HG02571 (cell line): Measurements from ENCODE around the gene RIPK4.
"Not testable (repeated sequence)": the region's sequence is repeated elsewhere in the genome, so short reads cannot be mapped to it uniquely, and the experiment has no call there.

Experiments
- ATAC-seq: cut with Tn5 transposase; IDR thresholded peaks from one replicate; pipeline ENCODE4 v1.9.1; 2021; ENCODE audit warnings: mild to moderate bottlenecking, moderate library complexity; ENCODE audit not compliant: unreplicated experiment

The RIPK4 gene

DNA sequence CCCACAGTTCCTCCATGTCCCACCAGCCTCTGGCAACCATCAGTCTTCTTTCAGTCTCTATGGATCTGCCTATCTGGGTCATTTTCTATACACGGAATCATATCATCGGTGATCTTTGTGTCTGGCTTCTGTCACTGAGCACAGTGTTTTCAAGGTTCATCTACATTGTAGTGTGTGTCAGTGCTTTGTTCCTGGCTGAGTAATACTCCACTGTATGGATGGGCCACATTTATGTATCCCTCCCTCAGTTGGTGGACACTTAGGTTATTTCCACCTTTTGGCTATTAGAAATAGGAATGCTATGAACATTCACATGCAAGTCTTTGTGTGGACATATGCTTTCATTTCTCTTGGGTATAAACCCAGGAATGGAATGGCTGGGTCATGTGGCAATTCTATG lies 46.6 kb downstream of the RIPK4 start:
- no peak for ATAC-seq

DNA sequence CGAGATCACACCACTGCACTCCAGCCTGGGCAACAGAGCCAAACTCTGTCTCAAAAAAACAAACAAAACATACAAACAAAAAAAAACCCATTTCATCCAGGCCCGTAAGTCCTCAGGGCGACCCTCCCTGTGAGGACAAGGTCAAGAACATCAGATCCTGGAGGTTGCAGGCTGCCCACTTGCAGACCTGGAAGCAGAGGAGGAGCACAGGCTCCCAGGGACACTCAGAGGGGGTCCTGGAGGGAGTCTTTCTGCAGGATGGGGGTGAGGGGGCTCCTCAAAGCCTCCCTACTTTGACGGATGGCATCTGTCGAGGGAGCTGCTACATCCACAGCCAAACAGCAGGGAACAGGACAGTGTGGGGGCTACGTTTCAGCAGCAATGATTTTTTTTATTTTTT lies 47.2 kb downstream of the RIPK4 start:
- ATAC-seq, result no peak

DNA sequence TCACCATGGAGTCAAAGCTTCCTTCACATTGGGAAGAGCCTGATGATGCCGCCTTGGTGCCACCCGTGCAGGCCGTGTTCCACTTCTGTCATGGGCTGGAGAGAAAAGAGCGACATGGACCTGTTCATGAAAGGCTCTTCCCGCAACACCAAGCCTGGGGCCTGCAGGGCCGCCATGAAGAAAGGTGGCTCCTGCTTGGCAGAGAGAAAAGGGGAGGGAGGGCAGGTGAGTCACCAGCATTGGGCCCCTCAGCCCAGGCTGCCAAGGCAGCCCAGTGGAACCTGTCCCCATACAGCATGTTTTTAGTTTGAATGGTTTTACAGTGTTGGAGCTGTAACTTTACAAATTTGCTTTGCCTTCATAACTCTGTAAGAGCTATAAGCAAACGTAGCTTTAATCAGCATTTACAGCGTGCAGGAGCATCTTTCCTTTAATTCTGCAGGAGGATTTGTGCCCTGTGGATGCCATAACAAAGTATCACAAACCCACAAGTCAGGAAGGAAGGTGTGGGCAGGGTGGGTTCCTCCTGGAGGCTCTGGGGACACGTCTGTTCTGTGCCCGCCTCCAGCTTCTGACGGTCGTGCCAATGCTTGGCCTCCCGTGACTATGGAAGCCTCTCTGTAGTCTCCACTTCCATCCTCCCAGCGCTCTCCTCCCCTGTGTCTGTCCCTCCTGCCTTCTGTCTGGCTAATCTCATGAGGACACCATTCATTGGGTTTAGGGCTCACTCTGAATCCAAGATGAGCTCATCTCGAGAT lies 49.1 kb downstream of the RIPK4 start:
- ATAC-seq, result no peak

DNA sequence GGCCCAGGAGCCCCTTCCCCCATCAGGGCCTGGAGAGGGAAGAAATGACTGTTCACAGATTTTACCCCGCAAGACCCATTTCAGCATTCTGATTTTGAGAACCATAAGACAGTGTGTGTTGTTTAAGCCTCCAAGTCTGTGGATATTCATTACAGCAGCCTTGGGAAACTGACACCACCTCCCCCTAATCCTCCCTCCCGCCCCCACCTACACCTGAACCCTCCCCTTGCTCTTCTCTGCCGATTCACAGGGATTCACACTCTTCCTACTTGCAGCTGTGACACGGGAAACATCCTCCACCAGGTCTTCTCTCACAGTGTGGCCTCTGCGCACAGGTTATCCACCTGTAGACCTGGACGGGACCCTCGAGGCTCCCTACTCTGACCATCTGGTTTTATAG lies 50.1 kb downstream of the RIPK4 start:
- no peak for ATAC-seq

DNA sequence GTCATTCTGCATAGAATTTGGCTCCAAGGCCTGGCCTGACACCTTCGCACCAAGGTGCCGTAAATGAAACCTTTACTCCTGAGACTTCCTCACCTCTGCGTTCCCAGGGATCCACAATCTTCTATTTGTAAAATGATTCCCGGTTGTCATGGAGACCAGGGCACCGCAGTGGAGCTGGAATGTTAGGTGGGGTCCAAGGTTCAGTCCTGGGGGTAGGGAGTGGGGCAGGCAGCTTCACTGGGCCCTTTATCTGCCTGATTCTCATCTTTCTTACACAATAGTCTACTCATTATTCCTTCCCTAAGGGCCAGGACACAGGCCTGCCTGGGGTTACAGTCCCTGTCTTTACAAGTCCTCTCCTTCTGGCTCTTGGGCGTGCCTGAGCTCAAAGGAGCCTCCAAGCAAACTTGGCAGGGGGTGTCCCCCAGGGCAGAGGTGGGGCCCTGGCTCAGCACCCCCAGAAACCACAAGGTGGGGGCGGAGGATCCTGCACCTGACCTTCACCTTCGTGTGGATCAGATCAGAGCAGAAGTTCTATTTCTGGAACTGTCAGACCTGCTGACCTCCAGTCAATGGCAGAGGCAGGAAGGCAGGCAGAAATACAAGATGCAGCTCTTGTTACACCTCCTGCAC lies 51.1 kb downstream of the RIPK4 start:
- ATAC-seq, result no peak

DNA sequence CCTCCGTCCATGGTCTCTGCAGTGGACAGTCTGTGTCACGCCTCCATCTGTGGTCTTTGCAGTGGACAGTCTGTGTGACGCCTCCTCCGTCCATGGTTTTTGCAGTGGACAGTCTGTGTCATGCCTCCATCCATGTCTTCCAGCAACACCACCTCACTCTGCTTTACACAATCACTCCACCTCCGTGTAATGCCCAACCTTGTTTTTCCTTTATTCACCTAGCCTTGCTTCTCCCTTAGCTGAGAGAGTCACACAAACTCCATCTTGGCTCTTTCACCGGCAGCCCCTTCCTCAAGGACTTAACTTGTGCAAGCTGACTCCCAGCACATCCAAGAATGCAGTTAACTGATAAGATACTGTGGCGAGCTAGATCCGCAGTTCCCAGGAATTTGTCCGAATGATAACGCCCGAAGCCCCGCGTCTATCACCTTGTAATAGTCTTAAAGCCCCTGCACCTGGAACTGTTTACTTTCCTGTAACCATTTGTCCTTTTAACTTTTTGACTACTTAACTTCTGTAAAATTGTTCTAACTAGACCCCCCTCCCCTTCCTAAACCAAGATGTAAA lies 52.5 kb downstream of the RIPK4 start:
- not testable (repeated sequence) for ATAC-seq

DNA sequence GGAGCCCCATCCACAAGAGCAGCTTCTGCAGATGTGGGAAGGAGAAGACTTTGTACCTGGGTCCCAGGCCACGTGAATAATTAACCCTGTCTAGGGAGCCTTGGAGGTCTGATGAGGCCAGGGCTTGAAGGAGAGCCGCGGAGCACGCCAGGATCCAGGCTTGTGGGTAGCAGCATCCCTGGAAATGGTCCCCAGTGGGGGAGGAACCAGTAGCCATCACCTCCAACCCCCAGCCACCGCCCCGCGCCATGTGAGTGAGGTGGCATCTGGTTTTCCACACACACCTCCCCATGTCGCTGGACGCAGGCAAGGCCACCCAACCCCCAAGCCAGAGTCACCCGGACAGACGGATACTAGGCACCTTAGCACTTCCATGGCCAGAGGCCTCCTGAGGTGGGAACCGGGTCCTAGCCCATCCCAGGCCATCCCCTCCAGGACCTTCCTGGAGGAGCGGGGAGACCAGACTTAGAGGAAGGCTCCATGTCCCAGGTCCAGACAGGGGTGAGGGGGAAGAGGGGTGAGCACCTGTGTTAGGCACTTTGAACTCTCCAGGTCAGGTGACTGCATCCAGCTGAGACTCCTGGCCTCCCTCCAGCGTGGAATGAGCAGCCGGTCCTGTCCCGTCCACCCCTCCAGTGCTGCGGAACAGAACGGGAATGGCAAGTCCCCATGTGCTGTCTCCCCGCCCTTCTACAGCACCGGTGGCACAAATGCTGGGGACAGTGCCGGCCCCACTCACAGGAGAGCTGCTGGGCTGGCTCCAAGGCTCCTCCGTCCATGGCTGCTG lies 53.2 kb downstream of the RIPK4 start:
- no peak for ATAC-seq

DNA sequence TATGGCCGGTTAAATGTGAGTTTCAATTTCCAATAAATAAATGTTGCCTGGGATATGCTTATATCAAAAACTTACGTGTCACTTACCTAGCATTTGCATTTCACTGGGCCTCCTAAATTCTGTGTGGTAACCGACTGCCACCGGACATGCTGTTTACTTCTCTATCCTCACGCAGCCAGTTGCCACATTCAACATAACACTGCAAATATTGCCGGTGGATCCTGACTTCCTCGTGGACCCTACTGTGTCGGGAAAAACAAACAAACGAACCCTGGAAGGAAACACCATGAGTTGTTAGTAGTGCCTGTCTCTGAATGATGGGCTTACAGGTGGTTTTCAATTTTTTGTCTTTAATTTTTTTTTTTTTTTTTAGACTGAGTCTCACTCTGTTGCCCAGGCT lies 54.1 kb downstream of the RIPK4 start:
- no peak for ATAC-seq

DNA sequence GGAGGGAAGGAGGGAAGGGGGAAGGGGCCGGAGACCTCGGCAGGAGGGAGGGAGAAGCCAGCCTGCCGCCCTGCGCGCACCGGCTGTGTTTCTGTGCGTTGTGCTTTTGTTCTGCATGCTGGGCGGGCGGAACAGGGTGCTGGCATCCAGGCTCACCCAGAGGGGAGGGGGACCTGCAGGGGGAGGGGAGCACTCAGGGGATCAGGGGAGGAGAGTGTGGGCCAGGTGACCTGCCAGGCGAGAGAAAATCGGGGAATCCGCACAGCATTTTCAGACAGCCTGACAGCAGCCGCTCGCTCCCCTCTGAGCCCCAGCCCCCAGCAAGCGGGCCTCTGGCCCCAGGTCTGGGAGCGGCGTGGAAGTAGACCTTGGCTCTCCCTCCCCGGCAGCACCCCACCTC lies 54.7 kb downstream of the RIPK4 start:
- no peak for ATAC-seq

DNA sequence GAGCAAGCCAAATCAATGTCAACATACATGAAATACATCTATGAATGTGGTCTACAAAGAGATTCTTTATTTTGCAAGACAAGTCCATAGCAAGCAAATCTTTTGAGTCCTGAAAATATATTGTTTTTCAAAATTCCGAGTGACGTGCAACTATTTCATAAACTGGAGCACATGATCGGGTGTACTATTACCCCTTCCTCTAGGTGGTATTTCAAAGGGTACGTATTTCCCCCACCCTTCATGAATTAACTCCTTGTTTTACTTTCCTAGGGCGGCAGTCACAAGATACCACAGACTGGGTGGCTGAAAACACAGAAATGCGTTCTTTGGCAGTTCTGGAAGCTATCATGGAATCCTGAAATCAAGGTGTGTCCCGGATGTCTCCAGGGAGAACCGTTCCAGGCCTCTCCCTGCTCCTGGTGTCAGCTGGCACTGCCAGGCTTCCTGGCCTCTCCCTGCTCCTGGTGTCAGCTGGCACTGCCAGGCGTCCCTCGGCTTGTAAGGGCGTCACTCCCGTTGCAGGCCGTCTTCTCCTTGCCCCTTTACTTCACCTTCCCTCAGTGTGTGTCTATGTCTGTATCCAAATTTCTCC lies 55.3 kb downstream of the RIPK4 start:
- no peak for ATAC-seq

DNA sequence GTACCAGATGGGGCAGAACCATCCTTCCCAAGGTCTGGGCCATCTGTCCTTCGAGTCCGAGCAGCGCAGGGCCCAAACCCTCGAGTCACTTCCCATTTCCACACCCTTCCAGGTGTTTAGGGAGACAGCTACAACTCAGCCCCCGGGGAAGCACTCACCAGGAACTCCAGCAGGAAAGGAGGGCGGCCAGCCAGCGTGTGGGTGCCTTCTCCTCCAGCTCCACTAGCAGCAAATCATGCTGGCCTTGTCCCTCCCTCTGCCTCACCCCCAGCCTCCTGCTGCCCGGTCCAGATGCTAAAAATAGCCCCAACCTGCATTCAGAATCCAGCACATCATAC lies 56.1 kb downstream of the RIPK4 start:
- ATAC-seq, result no peak

DNA sequence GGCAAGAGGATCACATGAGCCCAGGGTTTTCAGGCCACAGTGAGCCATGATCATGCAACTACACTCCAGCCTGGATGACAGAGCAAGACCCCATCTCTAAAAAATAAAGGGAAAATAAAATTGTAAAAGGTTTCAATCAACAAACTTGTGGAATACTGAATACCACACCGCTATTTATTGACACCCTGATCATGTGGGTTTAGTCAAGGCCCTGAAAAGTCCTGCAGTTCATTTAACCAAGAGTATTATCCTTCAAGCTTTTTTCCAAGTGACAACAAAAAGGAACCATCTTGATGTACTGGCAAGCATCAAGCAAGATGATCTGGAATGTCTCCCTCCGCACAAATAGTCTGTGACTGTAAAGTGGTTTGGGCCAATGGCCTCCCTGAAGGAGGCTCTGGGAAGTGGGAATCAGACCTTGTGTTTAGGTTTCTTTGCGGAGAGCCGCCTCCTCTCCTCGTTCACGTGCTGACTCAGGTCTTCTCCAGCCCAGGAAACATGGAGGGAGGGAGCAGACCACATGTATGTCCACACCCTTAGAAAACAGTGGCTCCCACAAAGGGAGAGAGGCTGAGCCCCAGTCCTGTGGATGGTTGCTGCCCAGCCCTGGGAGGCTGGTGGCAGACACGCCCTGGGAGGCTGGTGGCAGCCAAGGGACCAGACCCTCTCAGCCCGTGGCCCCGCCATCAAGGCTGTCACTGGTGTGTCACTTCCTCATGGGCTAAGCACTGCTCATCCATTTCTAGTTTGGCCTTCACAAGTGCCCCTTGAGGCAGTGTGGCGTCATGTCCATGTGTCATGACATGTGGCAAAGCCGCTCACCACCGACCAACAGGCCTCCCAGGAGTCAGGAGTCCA lies 56.7 kb downstream of the RIPK4 start:
- ATAC-seq, result no peak

DNA sequence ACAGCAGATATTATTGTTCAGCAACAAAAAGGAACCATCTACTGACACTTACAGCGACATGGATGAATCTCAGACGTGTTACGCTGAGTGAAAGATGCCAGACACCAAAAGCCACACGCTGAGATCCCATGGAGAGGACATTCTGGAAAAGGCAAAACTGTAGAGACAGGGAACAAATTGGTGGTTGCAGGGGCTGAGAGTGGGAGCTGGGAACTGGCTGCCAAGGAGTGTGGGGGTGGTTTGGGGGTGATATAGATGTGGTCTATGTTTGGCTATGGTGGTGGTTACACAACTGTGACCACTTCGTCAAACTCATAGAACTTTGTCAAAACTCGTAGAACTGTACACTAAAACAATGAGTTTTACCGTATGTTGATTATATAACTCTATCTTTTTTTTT lies 57.7 kb downstream of the RIPK4 start:
- ATAC-seq, result no peak

DNA sequence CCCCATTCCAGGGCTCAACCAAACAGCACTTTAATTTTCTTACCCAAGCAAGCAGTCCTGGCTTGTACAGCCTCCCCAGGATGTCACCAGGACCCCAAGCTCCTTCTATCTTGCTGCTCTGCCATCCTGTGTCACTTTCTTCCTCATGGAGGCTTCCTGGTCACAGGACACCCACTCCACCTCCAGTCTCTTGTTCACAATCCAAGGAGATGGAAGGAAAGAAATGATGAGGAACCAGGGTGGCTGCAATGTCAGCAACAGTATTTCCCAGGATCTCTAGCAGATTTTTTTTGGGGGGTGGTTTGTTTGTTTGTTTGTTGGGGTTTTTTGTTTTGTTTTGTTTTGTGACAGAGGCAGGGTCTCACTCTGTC lies 58.9 kb downstream of the RIPK4 start:
- ATAC-seq, result no peak

DNA sequence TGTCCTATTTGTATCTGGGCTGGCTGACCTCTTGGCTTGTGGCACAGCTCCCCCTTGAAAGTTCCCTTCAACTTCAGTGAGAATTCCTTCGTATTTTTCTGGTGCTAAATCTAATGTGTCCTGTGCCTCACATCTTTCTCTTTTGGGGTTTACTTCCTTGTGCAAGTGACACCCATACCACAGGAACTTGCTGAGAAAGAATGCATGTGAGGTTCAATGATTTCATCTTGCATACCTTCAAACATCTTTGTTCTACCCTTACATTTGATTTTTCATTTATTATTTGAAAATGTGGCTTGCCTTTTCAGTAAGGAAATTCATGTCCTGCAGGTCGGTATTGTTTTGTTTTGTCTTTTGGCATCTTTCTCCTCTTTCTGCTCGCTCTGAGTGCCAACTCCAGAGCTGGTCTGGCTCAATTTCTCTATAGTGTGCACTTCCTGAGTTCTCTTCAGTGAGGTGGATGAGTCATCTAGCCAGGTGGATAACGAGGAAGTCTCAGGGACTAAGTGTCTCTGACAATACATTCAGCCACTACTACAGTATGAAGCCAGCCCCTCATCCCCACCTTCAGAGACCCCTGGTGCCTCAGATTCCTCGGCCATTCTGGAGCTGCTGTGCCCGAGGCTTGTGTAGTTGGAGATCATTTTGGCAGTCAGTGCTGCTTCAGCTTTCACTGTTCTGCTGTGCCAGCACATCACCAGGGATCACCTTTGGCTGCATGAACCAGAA lies 59.5 kb downstream of the RIPK4 start:
- no peak for ATAC-seq

DNA sequence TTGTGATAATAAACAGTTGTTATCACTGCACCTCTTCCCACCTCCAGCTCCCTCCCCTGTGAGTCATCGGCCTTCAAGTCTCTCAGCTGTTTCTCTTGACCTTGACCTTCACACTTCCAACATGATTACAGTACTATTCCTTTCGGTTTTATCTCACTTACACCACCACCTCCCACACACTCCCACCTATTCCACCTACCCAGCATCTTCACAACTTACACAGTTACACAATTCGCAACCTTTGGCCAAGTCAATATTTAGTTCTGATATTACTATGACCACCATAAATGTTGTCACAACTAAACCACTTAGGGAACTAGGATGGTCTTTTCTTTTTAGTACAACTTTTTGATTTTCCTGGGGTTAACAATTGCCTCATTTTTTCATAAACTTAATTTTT lies 60.2 kb downstream of the RIPK4 start:
- no peak for ATAC-seq

DNA sequence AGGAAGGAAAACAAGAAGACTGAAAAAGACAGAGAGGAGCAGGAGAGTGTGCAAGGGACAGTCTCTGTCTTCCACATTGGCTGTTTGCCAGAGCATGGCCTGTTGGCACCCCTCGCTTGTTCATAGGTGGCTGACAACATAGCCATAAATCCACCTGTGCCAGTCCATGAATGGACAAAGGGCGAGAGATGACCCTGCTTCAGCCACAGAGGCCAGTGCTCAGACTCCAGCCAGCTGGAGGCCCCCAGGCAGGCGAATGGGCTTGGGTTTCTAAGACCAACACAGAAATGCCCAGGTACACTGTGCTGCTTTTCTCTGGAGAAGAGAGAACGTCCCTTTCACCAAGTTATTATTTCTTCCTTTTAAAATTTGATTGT lies 60.6 kb downstream of the RIPK4 start:
- no peak for ATAC-seq

DNA sequence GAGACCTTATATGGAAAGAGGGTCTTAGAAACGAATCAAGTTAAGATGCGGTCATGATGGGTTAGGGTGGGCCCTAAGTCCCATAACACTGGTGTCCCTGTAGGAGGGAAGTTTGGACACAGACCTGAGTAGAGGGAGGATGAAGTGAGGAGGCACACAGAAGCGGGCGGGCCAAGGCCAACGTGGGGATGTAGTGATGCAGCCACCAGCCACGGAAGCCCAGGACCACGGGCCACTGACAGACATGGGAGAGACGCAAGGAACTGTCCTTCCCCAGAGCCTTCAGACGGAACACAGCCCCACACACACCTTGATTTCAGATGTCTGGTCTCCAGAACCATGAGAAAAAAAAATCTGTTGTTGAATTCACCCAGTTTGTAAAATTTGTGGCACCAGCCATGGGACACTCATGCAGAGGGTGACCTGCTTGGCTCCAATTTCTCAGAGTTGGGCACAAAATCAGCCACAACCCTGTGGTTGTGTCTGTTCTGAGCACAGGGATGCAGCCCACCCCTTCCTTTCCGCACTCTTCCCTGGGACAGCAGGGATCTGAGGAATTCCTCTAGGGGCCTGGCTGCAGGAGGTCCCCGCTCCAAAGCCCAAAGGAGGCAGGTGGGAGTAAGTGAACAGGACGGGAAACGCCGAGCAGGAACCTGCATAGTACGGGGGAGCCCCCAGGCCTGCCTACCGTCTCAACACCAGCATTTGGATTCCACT lies 61.1 kb downstream of the RIPK4 start:
- no peak for ATAC-seq

DNA sequence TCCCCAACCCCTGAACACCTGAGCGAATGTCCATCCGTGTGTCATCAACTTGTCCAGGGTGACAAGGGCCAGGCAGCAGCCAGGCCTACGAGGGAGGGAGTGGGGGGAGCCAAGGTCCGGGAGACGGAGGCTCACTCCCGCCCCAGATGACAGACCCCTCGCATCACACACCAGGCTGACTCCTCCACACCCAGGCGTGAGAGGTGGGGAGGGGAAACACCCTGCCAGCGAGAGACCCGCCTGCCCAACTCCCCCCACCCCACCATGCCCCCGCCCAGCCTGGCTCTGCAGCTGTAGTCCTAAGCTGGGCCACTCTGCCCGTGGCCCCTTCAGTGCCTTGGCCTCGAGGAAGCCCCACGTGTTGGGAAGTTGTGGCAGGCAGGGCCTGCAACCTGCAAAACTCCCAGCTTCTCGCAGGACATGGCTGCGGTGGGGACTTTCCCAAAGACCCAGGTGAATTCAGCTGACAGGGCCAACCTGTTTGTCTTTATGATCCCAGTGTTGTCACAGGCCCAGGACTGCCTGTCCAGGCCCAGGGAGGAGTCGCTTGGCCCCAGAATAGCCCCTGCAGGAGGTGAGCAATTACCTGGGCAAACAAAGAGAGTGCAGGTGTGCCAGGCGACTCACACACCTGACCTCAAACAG lies 62.9 kb downstream of the RIPK4 start:
- ATAC-seq, result no peak
